ENCODE measurements around the gene ENO2. TPM values are rescaled to one million over a fixed set of nuclear protein-coding genes. Genes with fewer than 3 reads are reported as not detected.
"Not testable (repeated sequence)": the region's sequence is repeated elsewhere in the genome, so short reads cannot be mapped to it uniquely, and the experiment has no call there.

Gene ENO2
- total RNA-seq, 1 experiment from 2014 or later = 166 TPM

DNA sequence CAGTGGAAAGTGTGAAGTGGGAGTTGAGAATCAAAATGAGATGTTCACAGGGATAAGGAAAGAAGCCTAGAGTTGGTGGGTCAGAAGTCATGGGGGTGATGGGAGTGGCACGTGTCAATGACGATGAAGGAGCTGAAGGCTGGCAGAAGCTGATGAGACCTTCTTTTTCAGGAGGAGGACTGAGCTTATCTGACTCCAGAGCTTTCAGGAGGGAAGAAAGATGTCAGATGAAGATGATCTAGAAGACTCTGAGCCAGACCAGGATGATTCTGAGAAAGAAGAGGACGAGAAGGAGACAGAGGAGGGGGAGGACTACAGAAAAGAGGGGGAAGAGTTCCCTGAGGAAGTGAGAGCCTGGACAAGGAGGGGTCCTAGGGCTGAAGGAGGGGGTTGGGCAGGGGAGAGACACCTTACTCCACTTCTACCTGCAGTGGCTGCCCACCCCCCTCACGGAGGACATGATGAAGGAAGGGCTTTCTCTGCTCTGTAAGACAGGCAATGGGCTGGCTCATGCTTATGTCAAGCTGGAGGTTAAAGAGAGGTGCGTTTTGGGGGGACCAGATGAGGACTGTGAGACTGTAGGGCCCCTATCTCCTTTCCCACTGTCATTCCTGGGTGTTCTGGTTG, 8.9 kb upstream of the ENO2 start:
- no peaks in the 10 kb centered on the region for H3K36me3 Mint-ChIP-seq (ENCODE audit: insufficient read depth in 1 of 3, low read depth in 3 of 3)
- no peak overlapping the region for H3K27ac Mint-ChIP-seq
- Histone ChIP-seq H3K9me3 (ENCODE audit: control insufficient read depth, low read depth, low read length) (no peaks in the 10 kb centered on the region), H2BK120ac (ENCODE audit: low read depth, low read length, poor library complexity, severe bottlenecking) (peak overlapping the region; percentile 94), H2BK5ac (ENCODE audit: insufficient read length, low read length) (no peak overlapping the region), H3K4ac (ENCODE audit: low read depth, low read length) (peak overlapping the region; percentile 52), H3K14ac (ENCODE audit: insufficient read depth, low read length) (peak overlapping the region; percentile 98), H3K79me1 (ENCODE audit: insufficient read depth, low read depth, low read length, poor library complexity, severe bottlenecking) (no peaks in the 10 kb centered on the region), H3T11ph (ENCODE audit: low read length) (peak overlapping the region; percentile 63), H3K27me3 (ENCODE audit: insufficient read depth, low read length) (no peaks in the 10 kb centered on the region; the same call in 1 of the 2 replicates), H3K23me2 (ENCODE audit: insufficient read length, low read depth, low read length, poor library complexity, severe bottlenecking) (peaks cover 3% of the 10 kb centered on the region), H3K18ac (ENCODE audit: insufficient read length, low read depth, low read length) (peak overlapping the region; percentile 95), H4K20me1 (ENCODE audit: control insufficient read depth, insufficient read depth, insufficient read length) (no peaks in the 10 kb centered on the region), H2AK5ac (ENCODE audit: insufficient read length, low read length) (no peak overlapping the region), H3K4me2 (ENCODE audit: insufficient read depth, insufficient read length, low read length) (peak overlapping the region; percentile 81), H3K9ac (ENCODE audit: extremely low read depth, insufficient read length, low read length) (no peak overlapping the region), H2BK15ac (ENCODE audit: low read depth, low read length) (no peak overlapping the region; the same call in 1 of the 2 replicates), H4K5ac (ENCODE audit: insufficient read length, low read depth, low read length) (no peak overlapping the region), H3K27ac (ENCODE audit: insufficient read length, low read depth, low read length) (no peak overlapping the region), H2BK20ac (ENCODE audit: low read depth, low read length, poor library complexity, severe bottlenecking) (no peak overlapping the region), H2BK12ac (ENCODE audit: insufficient read length, low read depth, low read length) (peak overlapping the region; percentile 92), H3K4me1 (ENCODE audit: insufficient read depth, low read length) (no peaks in the 10 kb centered on the region; the same call in 1 of the 2 replicates), H4K91ac (ENCODE audit: insufficient read length, low read depth, low read length) (peak overlapping the region; percentile 91), H2AFZ (ENCODE audit: low read length) (no peak overlapping the region), H3K56ac (ENCODE audit: insufficient read length, low read depth, low read length) (no peak overlapping the region), H4K8ac (replicated peaks; ENCODE audit: insufficient read length, low read depth, low read length) (no peak overlapping the region), H3K23ac (ENCODE audit: insufficient read length, low read depth, low read length) (no peak overlapping the region), H3K79me2 (ENCODE audit: insufficient read depth, low read length) (no peaks in the 10 kb centered on the region)
- no CpG with 5 or more reads among the region's 5 CpGs for WGBS (ENCODE audit: extremely low coverage, insufficient read length, low lambda C conversion rate)
- no peaks in the 10 kb centered on the region for H3K9me3 Mint-ChIP-seq
- H3K4me3 Mint-ChIP-seq = no peak overlapping the region
- H3K4me1 Mint-ChIP-seq = peaks cover 4 to 8% of the 10 kb centered on the region in 2 experiments
- TF ChIP-seq, protein P1, sequence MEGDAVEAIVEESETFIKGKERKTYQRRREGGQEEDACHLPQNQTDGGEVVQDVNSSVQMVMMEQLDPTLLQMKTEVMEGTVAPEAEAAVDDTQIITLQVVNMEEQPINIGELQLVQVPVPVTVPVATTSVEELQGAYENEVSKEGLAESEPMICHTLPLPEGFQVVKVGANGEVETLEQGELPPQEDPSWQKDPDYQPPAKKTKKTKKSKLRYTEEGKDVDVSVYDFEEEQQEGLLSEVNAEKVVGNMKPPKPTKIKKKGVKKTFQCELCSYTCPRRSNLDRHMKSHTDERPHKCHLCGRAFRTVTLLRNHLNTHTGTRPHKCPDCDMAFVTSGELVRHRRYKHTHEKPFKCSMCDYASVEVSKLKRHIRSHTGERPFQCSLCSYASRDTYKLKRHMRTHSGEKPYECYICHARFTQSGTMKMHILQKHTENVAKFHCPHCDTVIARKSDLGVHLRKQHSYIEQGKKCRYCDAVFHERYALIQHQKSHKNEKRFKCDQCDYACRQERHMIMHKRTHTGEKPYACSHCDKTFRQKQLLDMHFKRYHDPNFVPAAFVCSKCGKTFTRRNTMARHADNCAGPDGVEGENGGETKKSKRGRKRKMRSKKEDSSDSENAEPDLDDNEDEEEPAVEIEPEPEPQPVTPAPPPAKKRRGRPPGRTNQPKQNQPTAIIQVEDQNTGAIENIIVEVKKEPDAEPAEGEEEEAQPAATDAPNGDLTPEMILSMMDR (conservative IDR thresholded peaks at IDR 0.05) = no peak
- no peak for DNase-seq
- H3K27me3 Mint-ChIP-seq (ENCODE audit: low read depth) = peaks cover 8% of the 10 kb centered on the region

DNA sequence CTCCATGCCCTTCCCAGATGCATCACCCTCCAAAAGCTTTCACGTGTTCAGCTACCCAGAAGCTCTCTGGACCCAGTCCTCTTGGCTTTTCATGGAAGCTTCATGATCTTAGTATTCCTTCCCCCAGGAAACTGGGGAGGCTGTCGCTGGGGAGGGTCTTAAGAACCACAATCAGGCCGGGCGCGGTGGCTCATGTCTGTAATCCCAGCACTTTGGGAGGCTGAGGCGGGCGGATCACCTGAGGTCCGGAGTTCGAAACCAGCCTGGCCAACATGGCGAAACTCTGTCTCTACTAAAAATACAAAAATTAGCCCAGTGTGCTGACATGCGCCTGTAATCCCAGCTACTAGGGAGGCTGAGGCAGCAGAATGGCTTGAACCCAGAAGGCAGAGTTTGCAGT, 6.2 kb upstream of the ENO2 start:
- not testable (repeated sequence) for H3K4me2 ChIP-seq (ENCODE audit: insufficient read depth, insufficient read length, low read length); H2BK20ac ChIP-seq (ENCODE audit: low read depth, low read length, poor library complexity, severe bottlenecking); H2BK5ac ChIP-seq (ENCODE audit: insufficient read length, low read length); H2BK12ac ChIP-seq (ENCODE audit: insufficient read length, low read depth, low read length); H4K5ac ChIP-seq (ENCODE audit: insufficient read length, low read depth, low read length); H3K79me2 ChIP-seq (ENCODE audit: insufficient read depth, low read length); H2AK5ac ChIP-seq (ENCODE audit: insufficient read length, low read length); H4K91ac ChIP-seq (ENCODE audit: insufficient read length, low read depth, low read length); H3T11ph ChIP-seq (ENCODE audit: low read length); H2BK15ac ChIP-seq (ENCODE audit: low read depth, low read length); H3K36me3 Mint-ChIP-seq (ENCODE audit: insufficient read depth in 1 of 3, low read depth in 3 of 3); H3K27me3 ChIP-seq (ENCODE audit: insufficient read depth, low read length); H3K4me1 ChIP-seq (ENCODE audit: insufficient read depth, low read length); H3K18ac ChIP-seq (ENCODE audit: insufficient read length, low read depth, low read length); H3K14ac ChIP-seq (ENCODE audit: insufficient read depth, low read length); H2BK120ac ChIP-seq (ENCODE audit: low read depth, low read length, poor library complexity, severe bottlenecking); H3K23ac ChIP-seq (ENCODE audit: insufficient read length, low read depth, low read length); H3K56ac ChIP-seq (ENCODE audit: insufficient read length, low read depth, low read length); H3K23me2 ChIP-seq (ENCODE audit: insufficient read length, low read depth, low read length, poor library complexity, severe bottlenecking); H4K8ac ChIP-seq (replicated peaks; ENCODE audit: insufficient read length, low read depth, low read length); H3K27ac ChIP-seq (ENCODE audit: insufficient read length, low read depth, low read length); H3K9me3 Mint-ChIP-seq; H3K79me1 ChIP-seq (ENCODE audit: insufficient read depth, low read depth, low read length, poor library complexity, severe bottlenecking); H3K27ac Mint-ChIP-seq; H3K9me3 ChIP-seq (ENCODE audit: control insufficient read depth, low read depth, low read length); H3K4me3 Mint-ChIP-seq; H3K4ac ChIP-seq (ENCODE audit: low read depth, low read length); DNase-seq; H3K9ac ChIP-seq (ENCODE audit: extremely low read depth, insufficient read length, low read length); H2AFZ ChIP-seq (ENCODE audit: low read length); H4K20me1 ChIP-seq (ENCODE audit: control insufficient read depth, insufficient read depth, insufficient read length)
- no CpG with 5 or more reads among the region's 11 CpGs for WGBS (ENCODE audit: extremely low coverage, insufficient read length, low lambda C conversion rate)
- Mint-ChIP-seq H3K27me3 (ENCODE audit: low read depth) (peaks cover 21% of the 10 kb centered on the region), H3K4me1 (peaks cover 9 to 13% of the 10 kb centered on the region in 2 experiments)

All from H9 (cell line).